ENCODE data around the gene SAMD13. TPM values are rescaled to one million over a fixed set of nuclear protein-coding genes. Genes with fewer than 3 reads are reported as not detected.
A peak's percentile ranks its signal among the peaks of the same experiment; 100 is the strongest.

SAMD13 gene
- total and polyA plus RNA-seq, 3 donors from 2014 or later = 6.1 to 31.9 (median 6.6) TPM

GRCh38 chr1:84300501-84300900 is 1.0 kb upstream of the SAMD13 start:
- Histone ChIP-seq H3K9me3 (no peaks in the 10 kb centered on the region), H3K4me1 (peaks cover 29% of the 10 kb centered on the region), H3K27me3 (no peaks in the 10 kb centered on the region), H3K36me3 (ENCODE audit: low read depth, missing control alignments) (no peaks in the 10 kb centered on the region), H3K4me3 (no peak overlapping the region), H3K27ac (peak overlapping the region; percentile 66 to 94)
- WGBS, 2 donors = 66 to 68% methylated on average over 1 of the region's 1 CpG
- no peak for TF ChIP-seq POLR2A (IDR thresholded peaks at IDR 0.05)
- TF ChIP-seq, protein P1, sequence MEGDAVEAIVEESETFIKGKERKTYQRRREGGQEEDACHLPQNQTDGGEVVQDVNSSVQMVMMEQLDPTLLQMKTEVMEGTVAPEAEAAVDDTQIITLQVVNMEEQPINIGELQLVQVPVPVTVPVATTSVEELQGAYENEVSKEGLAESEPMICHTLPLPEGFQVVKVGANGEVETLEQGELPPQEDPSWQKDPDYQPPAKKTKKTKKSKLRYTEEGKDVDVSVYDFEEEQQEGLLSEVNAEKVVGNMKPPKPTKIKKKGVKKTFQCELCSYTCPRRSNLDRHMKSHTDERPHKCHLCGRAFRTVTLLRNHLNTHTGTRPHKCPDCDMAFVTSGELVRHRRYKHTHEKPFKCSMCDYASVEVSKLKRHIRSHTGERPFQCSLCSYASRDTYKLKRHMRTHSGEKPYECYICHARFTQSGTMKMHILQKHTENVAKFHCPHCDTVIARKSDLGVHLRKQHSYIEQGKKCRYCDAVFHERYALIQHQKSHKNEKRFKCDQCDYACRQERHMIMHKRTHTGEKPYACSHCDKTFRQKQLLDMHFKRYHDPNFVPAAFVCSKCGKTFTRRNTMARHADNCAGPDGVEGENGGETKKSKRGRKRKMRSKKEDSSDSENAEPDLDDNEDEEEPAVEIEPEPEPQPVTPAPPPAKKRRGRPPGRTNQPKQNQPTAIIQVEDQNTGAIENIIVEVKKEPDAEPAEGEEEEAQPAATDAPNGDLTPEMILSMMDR (IDR thresholded peaks at IDR 0.05) = no peak
- intact Hi-C loops (cut with DNase I; ENCODE audit: low total_unique reads) = no loop called here
- no peak for DNase-seq

DNA sequence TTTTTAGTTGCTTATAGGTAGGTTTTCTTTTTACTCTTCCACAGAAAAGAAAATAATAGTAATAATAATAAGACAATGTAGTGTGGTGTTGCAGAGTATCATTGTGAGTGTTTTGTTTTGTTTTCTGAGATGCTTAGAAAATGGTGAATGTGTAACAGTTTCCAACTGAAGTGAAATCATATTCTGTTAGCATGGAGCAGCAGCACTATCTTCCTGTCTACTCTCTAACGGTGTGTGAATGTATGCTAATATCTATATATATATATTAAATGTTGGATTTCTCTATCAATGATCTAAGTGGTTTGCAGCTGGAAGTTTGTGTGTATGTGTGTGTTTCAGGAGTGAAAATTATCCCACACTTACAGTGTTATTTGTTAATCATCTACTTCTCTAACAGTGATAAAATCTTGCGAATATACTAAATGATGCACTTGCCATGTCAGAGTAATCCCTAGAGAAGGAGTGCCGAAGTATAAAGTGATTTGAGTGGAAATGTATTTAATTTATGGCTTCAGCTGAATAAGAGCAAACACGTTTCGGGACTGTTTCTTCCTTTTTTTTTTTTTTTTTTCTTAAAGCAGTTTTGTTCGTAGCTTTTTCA is 377 bp downstream of the SAMD13 start:
- no peak for DNase-seq
- TF ChIP-seq, protein P1 (IDR thresholded peaks at IDR 0.05) = no peak
- TF ChIP-seq POLR2A (IDR thresholded peaks at IDR 0.05) = no peak
- H3K9me3 ChIP-seq = no peaks in the 10 kb centered on the region
- H3K4me1 ChIP-seq = peaks cover 29% of the 10 kb centered on the region
- intact Hi-C loops (cut with DNase I; ENCODE audit: low total_unique reads) = no loop called here
- H3K4me3 ChIP-seq = no peak overlapping the region
- H3K27me3 ChIP-seq = no peaks in the 10 kb centered on the region
- 15 to 30% methylated on average over 6 of the region's 6 CpGs for WGBS, 2 donors
- peak overlapping the region; percentile 66 to 72 for H3K27ac ChIP-seq
- H3K36me3 ChIP-seq (ENCODE audit: low read depth, missing control alignments) = no peaks in the 10 kb centered on the region

GRCh38 chr1:84303314-84303830 is 1.9 kb downstream of the SAMD13 start:
- Histone ChIP-seq H3K4me3 (peak overlapping the region in 1 of 2 donors; percentile 2), H3K27me3 (no peaks in the 10 kb centered on the region), H3K4me1 (peaks cover 19% of the 10 kb centered on the region), H3K27ac (peak overlapping the region; percentile 45 to 51), H3K36me3 (ENCODE audit: low read depth, missing control alignments) (no peaks in the 10 kb centered on the region), H3K9me3 (no peaks in the 10 kb centered on the region)
- 32 to 35% methylated on average over 3 of the region's 3 CpGs for WGBS, 2 donors
- no peak for TF ChIP-seq POLR2A (IDR thresholded peaks at IDR 0.05)
- TF ChIP-seq, protein P1 (IDR thresholded peaks at IDR 0.05) = no peak
- DNase-seq = no peak
- intact Hi-C loops (cut with DNase I; ENCODE audit: low total_unique reads) = no loop called here

DNA sequence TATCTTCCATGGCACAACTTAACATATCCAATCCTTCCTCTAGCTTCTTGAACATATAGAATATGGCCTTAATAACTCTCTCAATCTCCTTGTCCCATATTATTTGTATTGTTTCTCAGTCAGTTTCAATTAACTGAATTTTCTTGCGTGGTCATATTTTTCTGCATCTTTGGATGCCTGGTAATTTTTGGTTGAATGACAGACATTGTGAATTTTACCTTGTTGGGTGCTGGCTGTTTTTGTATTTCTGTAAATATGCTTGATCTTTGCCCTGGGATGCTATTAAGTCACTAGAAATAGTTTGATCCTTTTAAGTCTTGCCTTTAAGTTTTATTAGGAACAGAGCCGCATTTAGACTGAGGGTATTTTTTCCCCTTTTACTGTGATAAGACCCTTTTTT is 5.9 kb downstream of the SAMD13 start:
- H3K4me1 ChIP-seq = no peaks in the 10 kb centered on the region
- DNase-seq = no peak
- TF ChIP-seq, protein P1 (IDR thresholded peaks at IDR 0.05) = no peak
- no peak for TF ChIP-seq POLR2A (IDR thresholded peaks at IDR 0.05)
- no peak overlapping the region for H3K27ac ChIP-seq
- WGBS, 2 donors = 93 to 96% methylated on average over 2 of the region's 2 CpGs
- intact Hi-C loops (cut with DNase I; ENCODE audit: low total_unique reads) = no loop called here
- no peaks in the 10 kb centered on the region for H3K36me3 ChIP-seq (ENCODE audit: low read depth, missing control alignments)
- H3K27me3 ChIP-seq = no peaks in the 10 kb centered on the region
- H3K9me3 ChIP-seq = no peaks in the 10 kb centered on the region
- no peak overlapping the region for H3K4me3 ChIP-seq

DNA sequence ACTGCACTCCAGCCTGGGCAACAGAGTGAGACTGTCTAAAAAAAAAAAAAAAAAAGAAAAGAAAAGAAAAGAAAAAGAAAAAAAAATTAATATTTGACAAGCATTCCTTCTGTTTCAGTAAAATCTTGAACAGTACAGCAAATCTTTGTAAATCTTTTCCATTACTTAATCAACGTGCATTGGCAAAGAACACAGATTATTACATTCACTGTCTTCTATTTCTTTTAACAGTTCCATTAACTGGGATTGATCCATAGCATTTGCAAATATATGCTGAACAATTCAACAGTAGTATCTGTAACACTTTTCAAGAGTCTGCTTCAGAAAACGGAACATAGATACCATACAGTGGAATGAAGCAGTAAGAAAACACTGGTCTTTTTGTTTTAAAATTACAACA is 9.8 kb downstream of the SAMD13 start:
- TF ChIP-seq, protein P1 (IDR thresholded peaks at IDR 0.05) = no peak
- no peak for TF ChIP-seq POLR2A (IDR thresholded peaks at IDR 0.05)

More for the DNA sequence above, 9.8 kb downstream of the SAMD13 start:
- intact Hi-C loops (cut with DNase I; ENCODE audit: low total_unique reads) = no loop called here
- H3K27me3 ChIP-seq = no peaks in the 10 kb centered on the region
- no peaks in the 10 kb centered on the region for H3K9me3 ChIP-seq
- no peak overlapping the region for H3K27ac ChIP-seq
- 72 to 78% methylated on average over 2 of the region's 2 CpGs for WGBS, 2 donors
- no peak overlapping the region for H3K4me3 ChIP-seq
- DNase-seq = no peak
- H3K36me3 ChIP-seq (ENCODE audit: low read depth, missing control alignments) = no peaks in the 10 kb centered on the region
- H3K4me1 ChIP-seq = no peaks in the 10 kb centered on the region
